SIG-M5 treated with dmso at 0.1 percent for 504 hours (cell line): ENCODE results near the gene CD79A.

Experiments
- DNase-seq: peaks from one replicate; lab custom pipeline; 2025; ENCODE audit not compliant: unreplicated experiment; lab: John Stamatoyannopoulos, UW

The CD79A gene

DNA sequence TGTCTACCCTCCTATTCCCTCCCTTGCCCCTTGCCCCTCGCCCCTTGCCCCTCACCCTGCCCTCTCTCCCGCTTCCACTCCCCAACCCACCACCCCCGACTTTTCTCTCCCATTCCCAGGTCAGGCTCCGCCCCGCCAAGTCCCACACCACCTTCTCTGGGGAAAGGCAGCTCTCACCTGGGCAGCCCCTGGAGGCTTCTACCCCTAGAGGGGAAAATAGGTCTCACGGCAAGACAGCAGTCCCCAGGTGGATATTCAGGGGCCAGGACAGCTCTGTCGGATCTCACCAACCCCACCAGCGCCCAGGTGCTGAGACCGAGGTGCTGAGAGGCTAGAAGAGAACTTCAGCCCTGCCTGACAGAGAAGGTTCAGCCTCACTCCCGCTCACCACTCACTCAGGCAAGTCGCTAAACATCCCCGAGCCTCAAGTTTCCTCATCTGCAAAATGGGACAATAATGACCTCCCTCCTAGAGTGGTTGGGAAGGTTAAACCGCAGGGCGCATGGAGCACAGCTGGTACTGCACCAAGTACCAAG, 52.5 kb downstream of the CD79A start:
- DNase-seq, result no peak

DNA sequence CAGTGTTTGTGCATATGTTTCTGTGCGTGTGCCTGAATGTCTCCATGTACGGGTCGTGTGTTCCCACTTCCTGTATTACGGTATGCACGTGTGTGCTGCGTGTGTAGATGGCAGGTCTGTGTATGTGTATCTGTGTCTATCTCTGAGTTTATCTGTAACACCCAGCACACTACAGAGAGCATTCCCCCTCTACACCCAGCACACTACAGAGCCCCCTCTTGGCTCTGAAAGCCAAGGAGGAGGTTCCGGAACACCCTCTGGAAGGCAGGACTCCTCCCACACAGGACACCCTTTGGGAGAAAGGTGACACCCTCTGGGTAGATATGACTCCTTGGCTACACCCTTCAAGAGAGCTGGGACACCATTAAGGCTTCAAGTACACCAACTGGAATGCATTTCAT, 53.2 kb downstream of the CD79A start:
- no peak for DNase-seq
